IMR-90 (cell line): Measurements from ENCODE around the gene TIGD3. TPM values are rescaled to one million over a fixed set of nuclear protein-coding genes. Genes with fewer than 3 reads are reported as not detected.

ENCODE experiments used
- ATAC-seq: fragments of 200-7000 bp; cut with Tn5 transposase; 2 replicates; pipeline ENCODE4 v1.9.1; 2020; ENCODE audit warnings: low read depth, mild to moderate bottlenecking, moderate library complexity
- Bru-seq: library from RNA; stranded (reverse); fragments of 400-500 nt; gene quantifications from one replicate; lab custom pipeline; 2021; lab: Mats Ljungman, UMichigan
- BruChase-seq, 2 experiments: library from RNA; stranded (reverse); fragments of 400-500 nt; gene quantifications; one replicate each; lab custom pipeline; 2021; lab: Mats Ljungman, UMichigan
- BruUV-seq: library from RNA; stranded (reverse); fragments of 400-500 nt; replicated peaks from 2 replicates; lab custom pipeline; 2021; lab: Mats Ljungman, UMichigan
- CTCF ChIA-PET: fragments of 300-600 bp; formaldehyde crosslinking; extraction: SDS; loops from one replicate; lab custom pipeline; 2021; ENCODE audit warnings: antibody characterized with exemption; lab: Yijun Ruan, JAX
- POLR2A ChIA-PET: fragments of 300-600 bp; sonication (Branson Sonifier 250); formaldehyde crosslinking; loops from one replicate; lab custom pipeline; 2022; ENCODE audit warnings: antibody characterized with exemption; ENCODE audit not compliant: unreplicated experiment; lab: Charles Lee
- DNase-seq: peaks from one replicate; pipeline ENCODE4 v3.0.0; 2013
- H2AFZ ChIP-seq: replicated peaks from 2 replicates; pipeline ENCODE3; 2013; ENCODE audit warnings: low read length, mild to moderate bottlenecking; ENCODE audit not compliant: poor library complexity
- H2AK5ac ChIP-seq: 2 replicates; pipeline ENCODE4 v1.6.1; 2013; ENCODE audit warnings: low read depth, low read length, inconsistent platforms
- H2AK9ac ChIP-seq: replicated peaks from 2 replicates; pipeline ENCODE3; 2013; ENCODE audit warnings: mild to moderate bottlenecking, low read depth, low read length, moderate library complexity; ENCODE audit not compliant: poor library complexity
- H2BK120ac ChIP-seq: 2 replicates; pipeline ENCODE4 v1.6.1; 2013; ENCODE audit warnings: low read depth, low read length, inconsistent platforms
- H2BK15ac ChIP-seq: 3 replicates; pipeline ENCODE4 v1.6.1; 2013; ENCODE audit warnings: low read depth, low read length, inconsistent platforms
- H2BK20ac ChIP-seq: 2 replicates; pipeline ENCODE4 v1.6.1; 2013; ENCODE audit warnings: low read depth, mild to moderate bottlenecking, inconsistent platforms, low read length, moderate library complexity
- H2BK5ac ChIP-seq: 2 replicates; pipeline ENCODE4 v1.6.1; 2013; ENCODE audit warnings: mild to moderate bottlenecking, low read depth, low read length, inconsistent platforms; ENCODE audit not compliant: poor library complexity, severe bottlenecking
- H3K14ac ChIP-seq: replicated peaks from 2 replicates; pipeline ENCODE4 v1.6.1; 2013; ENCODE audit warnings: low read depth, low read length, inconsistent platforms
- H3K18ac ChIP-seq: 2 replicates; pipeline ENCODE4 v1.6.1; 2013; ENCODE audit warnings: low read depth, low read length, control low read depth
- H3K23ac ChIP-seq: 2 replicates; pipeline ENCODE4 v1.6.1; 2013; ENCODE audit warnings: low read depth, low read length, inconsistent platforms
- H3K27ac ChIP-seq: 2 replicates; pipeline ENCODE4 v1.5.1; 2013; ENCODE audit warnings: mild to moderate bottlenecking, control low read depth, low read length; ENCODE audit not compliant: insufficient read depth
- H3K27me3 ChIP-seq: 2 replicates; pipeline ENCODE4 v1.6.1; 2013; ENCODE audit warnings: low read length; ENCODE audit not compliant: control insufficient read depth, insufficient read depth
- H3K36me3 ChIP-seq: 2 replicates; pipeline ENCODE4 v1.6.1; 2013; ENCODE audit warnings: low read length, mixed read lengths; ENCODE audit not compliant: control insufficient read depth, insufficient read depth
- H3K4ac ChIP-seq: 2 replicates; pipeline ENCODE4 v1.6.1; 2013; ENCODE audit warnings: low read depth, low read length, inconsistent platforms
- H3K4me1 ChIP-seq: 2 replicates; pipeline ENCODE4 v1.6.1; 2013; ENCODE audit warnings: low read length, mixed read lengths; ENCODE audit not compliant: control insufficient read depth, insufficient read depth
- H3K4me2 ChIP-seq: 2 replicates; pipeline ENCODE4 v1.6.1; 2013; ENCODE audit warnings: low read depth, mild to moderate bottlenecking, control low read depth, low read length, moderate library complexity
- H3K4me3 ChIP-seq: 2 replicates; pipeline ENCODE4 v1.5.1; 2013; ENCODE audit warnings: low read depth, mild to moderate bottlenecking, control low read depth, low read length, moderate library complexity; ENCODE audit not compliant: insufficient read depth
- H3K56ac ChIP-seq: 2 replicates; pipeline ENCODE4 v1.6.1; 2013; ENCODE audit warnings: low read length, inconsistent platforms; ENCODE audit not compliant: insufficient read depth; ENCODE audit errors: extremely low read depth
- H3K79me1 ChIP-seq, 2 experiments: 2 replicates each; pipeline ENCODE4 v1.6.1; 2013; ENCODE audit warnings: low read length in 2 of 2, inconsistent platforms in 1 of 2, low read depth in 1 of 2
- H3K9ac ChIP-seq: 2 replicates; pipeline ENCODE4 v1.6.1; 2013; ENCODE audit warnings: low read depth, low read length, control low read depth
- H3K9me1 ChIP-seq: 2 replicates; pipeline ENCODE4 v1.6.1; 2013; ENCODE audit warnings: low read length, inconsistent platforms; ENCODE audit not compliant: insufficient read depth
- H3K9me3 ChIP-seq: 2 replicates; pipeline ENCODE4 v1.6.1; 2013; ENCODE audit warnings: low read length; ENCODE audit not compliant: control insufficient read depth, insufficient read depth
- H4K20me1 ChIP-seq: 2 replicates; pipeline ENCODE4 v1.6.1; 2013; ENCODE audit warnings: low read length, inconsistent platforms; ENCODE audit not compliant: insufficient read depth
- H4K5ac ChIP-seq: 2 replicates; pipeline ENCODE4 v1.6.1; 2013; ENCODE audit warnings: mild to moderate bottlenecking, low read depth, low read length, control low read depth
- H4K8ac ChIP-seq, 2 experiments: 2 replicates each; pipeline ENCODE4 v1.6.1; 2013; ENCODE audit warnings: low read depth in 2 of 2, low read length in 2 of 2, control low read depth in 1 of 2, inconsistent platforms in 1 of 2
- H4K91ac ChIP-seq: 2 replicates; pipeline ENCODE4 v1.6.1; 2013; ENCODE audit warnings: low read depth, low read length, inconsistent platforms; ENCODE audit not compliant: insufficient read depth
- BHLHE40 ChIP-seq: fragments of 150-350 bp; IDR thresholded peaks from 2 replicates; pipeline ENCODE4 v1.6.1; 2016; ENCODE audit warnings: mild to moderate bottlenecking, low read depth, low read length
- CHD1 ChIP-seq: IDR thresholded peaks from 2 replicates; pipeline ENCODE4 v1.6.1; 2012; ENCODE audit warnings: low read depth, low read length, improper control_type of control experiment
- FOS ChIP-seq: fragments of 150-350 bp; IDR thresholded peaks from 2 replicates; pipeline ENCODE4 v1.6.1; 2016; ENCODE audit warnings: low read depth, low read length
- MAZ ChIP-seq: IDR thresholded peaks from 2 replicates; pipeline ENCODE4 v1.6.1; 2012; ENCODE audit warnings: low read depth, mild to moderate bottlenecking, low read length, improper control_type of control experiment, moderate library complexity, borderline replicate concordance
- MXI1 ChIP-seq: IDR thresholded peaks from 2 replicates; pipeline ENCODE4 v1.6.1; 2012; ENCODE audit warnings: low read depth, mild to moderate bottlenecking, low read length, moderate library complexity, borderline replicate concordance
- POLR2A ChIP-seq: IDR thresholded peaks from 2 replicates; pipeline ENCODE4 v1.6.1; 2012; ENCODE audit warnings: mild to moderate bottlenecking, low read depth, low read length
- WGBS, 2 experiments: methylation state at CpG; one replicate each; pipeline versions ENCODE4 v1.1.5 to v1.1.7; 2013; ENCODE audit warnings: missing lambda C conversion rate in 2 of 2; ENCODE audit not compliant: insufficient read length in 1 of 2; ENCODE audit errors: extremely low coverage in 2 of 2; 5-methylcytosine and 5-hydroxymethylcytosine counted together
- dilution Hi-C: fragments of 300-500 bp; cut with HindIII; formaldehyde crosslinking; loops from one replicate; pipeline ENCODE4 v1.14.3; 2018; ENCODE audit warnings: low sequenced_read_pairs; ENCODE audit not compliant: unreplicated experiment
- in situ Hi-C: fragments of 300-500 bp; cut with MboI; formaldehyde crosslinking; loops from 3 replicates; pipeline ENCODE4 v1.14.3; 2019; ENCODE audit warnings: low sequenced_read_pairs, inconsistent platforms, mixed read lengths
- intact Hi-C: fragments of 100-400 bp; cut with micrococcal nuclease; formaldehyde crosslinking; loops from 2 replicates; pipeline ENCODE4 v1.10.0; 2022
- long read RNA-seq: library from polyadenylated mRNA; unstranded; transcript quantifications from one replicate; pipeline ENCODE4 v2.0.0, GENCODE V29; 2021; ENCODE audit not compliant: unreplicated experiment
- polyA plus RNA-seq, 3 experiments: library from polyadenylated mRNA; depleted of rRNA; stranded (reverse); fragments of >200 nt; gene quantifications; 2 replicates each; pipeline ENCODE4 v1.2.3, GENCODE V29; 2012; ENCODE audit warnings: low replicate concordance in 1 of 3
- total RNA-seq: library from RNA; depleted of rRNA; stranded (reverse); fragments of >200 nt; gene quantifications from 2 replicates; pipeline ENCODE4 v1.2.3, GENCODE V29; 2012; rRNA removed

TIGD3 gene, protein sequence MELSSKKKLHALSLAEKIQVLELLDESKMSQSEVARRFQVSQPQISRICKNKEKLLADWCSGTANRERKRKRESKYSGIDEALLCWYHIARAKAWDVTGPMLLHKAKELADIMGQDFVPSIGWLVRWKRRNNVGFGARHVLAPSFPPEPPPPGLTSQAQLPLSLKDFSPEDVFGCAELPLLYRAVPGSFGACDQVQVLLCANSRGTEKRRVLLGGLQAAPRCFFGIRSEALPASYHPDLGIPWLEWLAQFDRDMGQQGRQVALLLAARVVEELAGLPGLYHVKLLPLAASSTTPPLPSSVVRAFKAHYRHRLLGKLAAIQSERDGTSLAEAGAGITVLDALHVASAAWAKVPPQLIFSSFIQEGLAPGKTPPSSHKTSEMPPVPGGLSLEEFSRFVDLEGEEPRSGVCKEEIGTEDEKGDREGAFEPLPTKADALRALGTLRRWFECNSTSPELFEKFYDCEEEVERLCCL
- total RNA-seq (0.28 TPM in 1 of 2 replicates, not detected in the other), polyA plus RNA-seq (2012; rRNA removed) (0.12 TPM in 1 of 2 replicates, not detected in the other), Bru-seq, nascent RNA (not detected), BruChase-seq, experiment 1, labeled RNA remaining after a 6-hour chase (not detected), BruChase-seq, experiment 2, labeled RNA remaining after a 2-hour chase (not detected)
- polyA plus RNA-seq (2012; cell fraction: cytosol; rRNA removed): 0.06 and 0.11 TPM in 2 replicates
- polyA plus RNA-seq (2012; cell fraction: nucleus; rRNA removed; ENCODE audit: low replicate concordance): 0.46 and 0.78 TPM in 2 replicates
- long read RNA-seq: 0 reads

DNA sequence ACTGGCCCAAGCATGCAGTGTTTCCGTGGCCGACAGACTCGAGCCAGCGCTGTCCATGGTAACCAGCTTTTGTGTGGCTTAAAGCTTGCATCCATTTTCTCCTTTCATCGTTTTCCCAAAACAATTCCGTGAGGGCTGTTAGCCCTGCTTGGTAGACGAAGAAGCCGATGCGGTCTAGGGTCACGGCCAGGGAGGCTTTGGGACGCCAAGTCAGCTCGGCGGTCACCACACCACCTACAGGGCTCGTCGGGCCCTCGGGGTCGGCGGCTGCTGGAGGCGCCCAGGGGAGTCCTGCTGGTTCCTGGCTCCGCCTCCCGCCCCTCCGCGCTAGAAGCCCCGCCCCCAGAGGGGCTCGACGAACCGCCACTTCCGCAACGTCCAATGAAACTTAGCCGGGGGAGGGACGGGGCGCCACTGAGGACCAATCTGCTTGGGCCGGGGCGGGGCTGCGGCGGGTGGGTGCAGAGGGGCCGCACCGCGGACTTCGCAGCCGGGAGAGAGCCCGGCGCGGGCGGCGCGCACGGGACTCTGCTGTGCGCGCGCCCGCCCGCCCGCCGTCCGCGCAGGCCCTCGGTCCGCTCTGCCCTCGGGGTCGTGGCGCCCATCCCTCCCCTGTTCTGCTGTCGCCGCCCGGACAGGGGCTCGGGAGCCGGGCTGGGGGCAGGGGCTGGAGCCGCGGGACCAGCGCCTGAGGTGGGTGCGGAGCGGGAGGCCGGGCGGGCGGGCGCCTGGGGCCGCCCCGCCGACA, at the start of gene TIGD3:
TSS of gene TIGD3 (plus strand) at position 487 of the 748 bp plus-strand sequence. CDS start 1,058 bp downstream, outside the sequence.
- Histone ChIP-seq H2AK5ac (no peak within 1 kb of the TSS), H3K18ac (no peak within 1 kb of the TSS), H3K79me1 (0 out of 4 replicates have a peak, but pooled peaks cover 0 to 4% of the 10 kb centered on the region in 2 experiments), H3K27ac (peak within 1 kb of the TSS; percentile 13; the same call in 1 of the 2 replicates), H3K23ac (no peak within 1 kb of the TSS), H4K20me1 (peaks cover 15% of the 10 kb centered on the region), H3K9me3 (no peaks in the 10 kb centered on the region), H2AK9ac (peak within 1 kb of the TSS; percentile 81), H3K14ac (no peak within 1 kb of the TSS), H2BK15ac (no peak within 1 kb of the TSS), H3K4me3 (peak within 1 kb of the TSS; percentile 72), H2BK120ac (no peak within 1 kb of the TSS), H2BK5ac (no peak within 1 kb of the TSS), H4K91ac (no peak within 1 kb of the TSS), H3K4me1 (peaks cover 8% of the 10 kb centered on the region), H3K56ac (no peak within 1 kb of the TSS), H3K4ac (no peak within 1 kb of the TSS), H3K36me3 (peaks cover 23% of the 10 kb centered on the region), H4K5ac (no peak within 1 kb of the TSS), H3K9ac (peak within 1 kb of the TSS; percentile 42; the same call in 1 of the 2 replicates), H2AFZ (peak within 1 kb of the TSS; percentile 92), H3K4me2 (peak within 1 kb of the TSS; percentile 98), H4K8ac (no peak within 1 kb of the TSS), H2BK20ac (no peak within 1 kb of the TSS), H3K9me1 (peaks cover 9% of the 10 kb centered on the region; the same call in 1 of the 2 replicates), H3K27me3 (peaks cover 22% of the 10 kb centered on the region)
- 0% methylated on average over 39 of the region's 79 CpGs; no CpG with 5 or more reads in 1 of the 2 experiments for WGBS, 2 experiments
- DNase-seq: peak; percentile 91
- in situ Hi-C loops: no loop called here
- intact Hi-C loops: no loop called here
- POLR2A ChIA-PET: interaction anchor here (0.6 to 0.7 kb wide), 2 partner anchors 20 to 149 kb away, joined by 4 read pairs; no protein-coding TSS in a partner anchor
- peak; percentile 98 for ATAC-seq
- CTCF ChIA-PET: no interaction called here
- BruUV-seq: no TSS peak
- TF ChIP-seq CHD1 (no peak), POLR2A (peak; percentile 48; the same call in 1 of the 2 replicates), BHLHE40 (peak; percentile 52; the same call in 1 of the 2 replicates), MXI1 (peak; percentile 95), MAZ (peak; percentile 82; the same call in 1 of the 2 replicates), FOS (no peak)
- dilution Hi-C loops: no loop called here
